Iris pigment epithelial cell (primary cell): ENCODE measurements around the gene EMP2.
"Not testable (repeated sequence)": the region's sequence is repeated elsewhere in the genome, so short reads cannot be mapped to it uniquely, and the experiment has no call there.

ENCODE experiments used
- DNase-seq: peaks from one replicate; pipeline ENCODE4 v3.0.0-alpha.2; 2011; ENCODE audit warnings: low read depth

The EMP2 gene

DNA sequence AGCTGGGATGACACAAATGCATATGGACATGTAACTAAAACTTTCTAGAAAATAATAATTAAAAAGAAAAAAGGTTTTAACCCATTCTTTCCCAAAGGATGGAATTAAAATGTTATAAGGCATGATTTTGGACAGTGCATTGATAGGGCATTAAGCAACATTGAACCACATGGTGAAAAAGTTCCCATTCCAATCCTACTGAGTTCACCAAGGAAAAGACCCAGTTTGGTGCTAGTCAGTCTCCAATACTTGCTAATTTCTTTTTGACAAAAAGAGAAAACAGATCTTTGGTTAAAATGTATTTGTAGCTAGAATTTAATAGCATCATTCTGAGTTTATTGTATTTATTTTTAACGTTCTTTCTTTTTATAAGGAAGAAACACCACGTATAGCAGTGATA is 28.1 kb downstream of the EMP2 start:
- DNase-seq: no peak

GRCh38 chr16:10551881-10552280 is 28.5 kb downstream of the EMP2 start:
- DNase-seq: no peak

GRCh38 chr16:10548404-10548803 is 32.0 kb downstream of the EMP2 start:
- DNase-seq: no peak

DNA sequence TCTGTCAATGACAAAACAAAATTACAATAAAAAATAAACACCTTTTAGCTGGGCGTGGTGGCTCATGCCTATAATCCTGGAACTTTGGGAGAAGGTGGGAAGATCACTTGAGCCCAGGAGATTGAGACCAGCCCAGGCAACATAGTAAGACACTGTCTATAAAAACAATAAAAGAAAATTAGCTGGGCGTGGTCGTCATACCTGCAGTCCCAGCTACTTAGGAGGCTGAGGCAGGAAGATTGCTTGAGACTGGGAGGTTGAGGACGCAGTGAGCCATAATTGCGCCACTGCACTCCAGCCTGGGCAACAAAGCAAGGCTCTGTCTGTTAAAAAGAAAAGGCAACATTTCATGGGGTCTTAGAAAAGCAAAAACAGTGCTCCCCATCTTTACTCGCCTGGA is 32.7 kb downstream of the EMP2 start:
- DNase-seq: no peak

DNA sequence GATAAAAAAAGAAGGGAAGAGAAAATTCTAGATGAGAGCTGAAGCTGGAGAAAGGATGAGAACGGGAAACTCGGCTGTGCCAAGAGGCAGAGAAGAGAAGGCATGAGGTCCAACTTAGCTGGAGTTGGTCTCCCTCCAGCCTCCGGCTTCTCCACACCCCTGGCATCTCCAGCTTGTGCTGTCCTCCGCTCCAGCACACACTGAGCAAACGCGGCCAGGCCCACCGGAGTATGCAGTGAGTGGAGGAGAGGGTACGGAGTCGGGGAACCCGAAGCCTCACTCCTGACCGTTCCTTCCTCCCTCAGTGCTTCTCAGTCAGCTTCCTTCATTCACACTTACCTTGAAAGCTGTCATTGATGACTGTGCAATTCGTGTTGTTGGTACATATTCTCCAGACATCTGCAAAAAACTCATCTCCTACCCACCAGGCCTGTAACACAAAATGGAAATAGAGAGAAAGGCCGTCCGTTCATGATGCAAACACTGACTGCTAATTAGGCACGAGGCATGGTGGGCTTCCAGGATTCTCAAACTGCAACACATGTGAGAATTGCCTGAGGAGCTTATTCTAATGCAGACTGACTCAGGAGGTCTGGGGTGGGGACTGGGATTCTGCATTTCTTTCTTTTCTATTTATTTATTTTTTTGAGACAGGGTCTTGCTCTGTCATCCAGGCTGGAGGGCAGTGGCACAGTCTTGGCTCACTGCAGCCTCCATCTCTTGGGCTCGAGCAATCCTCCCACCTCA is 37.0 kb downstream of the EMP2 start:
- DNase-seq: no peak

DNA sequence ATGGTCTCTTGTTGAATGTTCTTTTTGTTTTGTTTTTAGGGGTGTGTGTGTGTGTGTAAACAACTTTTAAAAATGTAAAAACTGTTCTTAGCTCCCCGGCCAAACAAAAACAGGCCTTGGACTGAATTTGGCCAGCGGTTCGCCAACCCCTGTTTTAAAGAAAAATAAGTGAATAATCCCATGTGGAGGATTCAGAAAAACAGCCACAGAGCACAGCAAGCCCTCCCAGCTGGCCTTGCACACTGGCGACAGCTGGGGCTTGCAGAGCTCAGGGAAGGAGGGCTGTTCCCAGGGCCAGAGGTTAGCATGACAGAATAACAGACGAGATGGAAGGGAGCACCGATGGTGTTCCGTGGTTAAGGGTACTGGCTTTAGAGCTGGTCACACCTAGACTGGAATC is 39.0 kb downstream of the EMP2 start:
- no peak for DNase-seq

- DNase-seq: no peak
These were observed 40.6 kb downstream of the EMP2 start for GRCh38 chr16:10539793-10540192.

GRCh38 chr16:10539236-10539635 is 41.2 kb downstream of the EMP2 start:
- DNase-seq: no peak

- no peak for DNase-seq
These were observed 41.8 kb downstream of the EMP2 start for GRCh38 chr16:10538583-10538982.

- no peak for DNase-seq
These were observed 42.5 kb downstream of the EMP2 start for GRCh38 chr16:10537946-10538345.

DNA sequence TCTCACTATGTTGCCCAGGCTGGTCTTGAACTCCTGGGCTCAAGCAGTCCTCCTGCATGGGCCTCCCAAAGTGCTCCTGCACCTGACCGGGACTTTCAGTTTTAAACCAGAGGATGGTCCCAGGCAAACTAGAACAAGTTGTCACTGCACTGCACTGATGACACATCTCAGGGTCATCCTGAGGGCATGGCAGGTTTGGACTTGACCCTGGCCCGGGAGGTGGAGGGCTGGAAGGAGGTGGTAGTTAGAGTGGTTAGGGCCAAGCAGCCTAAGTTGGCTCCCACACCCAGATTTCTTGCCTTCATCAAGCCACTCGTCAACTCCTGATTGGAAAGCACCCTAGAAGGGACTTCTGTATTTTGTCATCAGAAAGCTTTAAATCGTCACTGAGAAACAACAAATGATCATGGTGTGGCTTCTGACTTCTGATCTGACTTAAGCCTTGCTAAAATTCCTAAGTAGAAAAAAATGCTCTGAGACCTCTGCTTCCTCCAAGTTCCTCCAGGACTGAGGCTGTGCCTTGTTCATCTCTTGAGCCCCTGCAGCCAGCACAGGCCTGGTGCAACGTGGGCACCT is 43.5 kb downstream of the EMP2 start:
- no peak for DNase-seq

DNA sequence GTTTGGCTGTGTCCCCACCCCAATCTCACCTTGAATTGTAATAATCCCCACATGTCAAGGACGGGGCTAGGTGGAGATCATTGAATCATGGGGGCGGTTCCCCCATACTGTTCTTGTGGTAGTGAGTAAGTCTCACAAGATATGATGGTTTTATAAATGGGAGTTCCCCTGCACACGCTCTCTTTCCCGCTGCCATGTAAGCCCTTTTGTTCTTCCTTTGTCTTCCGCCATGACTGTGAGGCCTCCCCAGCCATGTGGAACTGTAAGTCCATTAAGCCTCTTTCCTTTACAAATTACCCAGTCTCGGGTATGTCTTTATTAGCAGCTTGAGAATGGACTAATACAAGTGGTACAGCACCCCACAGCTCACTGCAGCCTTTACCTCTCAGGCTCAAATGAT is 44.1 kb downstream of the EMP2 start:
- not testable (repeated sequence) for DNase-seq

GRCh38 chr16:10535461-10535860 is 44.9 kb downstream of the EMP2 start:
- no peak for DNase-seq

DNA sequence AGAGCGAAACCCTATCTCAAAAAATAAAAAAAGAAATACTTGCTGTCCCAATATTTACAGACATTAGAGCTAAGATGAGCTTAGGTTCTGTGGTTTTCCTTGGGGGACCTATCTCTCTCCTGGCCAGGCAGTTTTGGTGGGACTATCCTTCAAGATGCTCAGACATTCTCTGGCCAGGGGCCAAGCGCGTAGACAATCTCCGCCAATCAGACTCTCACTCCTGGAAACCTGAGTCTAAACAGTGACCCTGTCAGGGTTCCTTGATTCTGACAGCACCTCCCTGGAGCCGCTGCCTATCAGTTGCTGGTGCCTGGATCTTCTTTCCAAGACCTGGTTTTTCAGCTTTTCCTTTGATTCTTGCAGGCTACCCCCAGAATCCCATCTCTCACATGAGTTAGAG is 45.6 kb downstream of the EMP2 start:
- DNase-seq: no peak

DNA sequence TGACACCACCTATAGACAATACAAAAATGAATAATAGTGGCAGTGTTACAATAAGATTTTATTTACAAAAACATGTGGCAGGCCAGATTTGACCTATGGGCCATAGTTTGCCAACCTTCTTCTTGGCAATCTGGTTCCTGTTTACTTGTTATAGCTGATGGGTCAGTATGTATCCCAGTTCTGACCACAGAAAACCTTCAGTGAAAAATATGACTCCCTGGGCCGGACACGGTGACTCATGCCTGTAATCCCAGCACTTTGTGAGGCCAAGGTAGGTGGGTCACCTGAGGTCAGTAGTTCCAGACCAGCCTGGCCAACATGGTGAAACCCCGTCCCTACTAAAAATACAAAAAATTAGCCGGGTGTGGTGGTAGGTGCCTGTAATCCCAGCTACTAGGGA is 46.8 kb downstream of the EMP2 start:
- DNase-seq: peak; percentile 73

DNA sequence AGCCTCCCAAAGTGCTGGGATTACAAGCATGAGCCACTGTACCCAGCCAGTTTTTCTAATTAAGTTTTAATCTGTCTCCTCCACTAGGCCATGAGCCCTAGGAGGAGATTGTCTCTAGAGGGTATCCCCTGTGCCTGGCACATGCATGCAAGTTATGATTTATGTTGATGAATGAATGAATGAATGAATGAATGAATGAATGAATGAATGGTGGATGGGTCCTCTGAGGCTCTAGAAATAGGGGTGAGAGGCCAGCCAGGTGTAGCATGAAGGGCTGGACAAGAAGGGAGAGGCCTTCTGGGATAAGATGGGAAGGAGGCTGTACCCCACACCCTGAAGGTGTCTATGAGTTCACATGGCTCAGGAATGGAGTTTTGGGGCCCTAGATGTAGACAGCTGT is 48.8 kb downstream of the EMP2 start:
- DNase-seq: no peak

DNA sequence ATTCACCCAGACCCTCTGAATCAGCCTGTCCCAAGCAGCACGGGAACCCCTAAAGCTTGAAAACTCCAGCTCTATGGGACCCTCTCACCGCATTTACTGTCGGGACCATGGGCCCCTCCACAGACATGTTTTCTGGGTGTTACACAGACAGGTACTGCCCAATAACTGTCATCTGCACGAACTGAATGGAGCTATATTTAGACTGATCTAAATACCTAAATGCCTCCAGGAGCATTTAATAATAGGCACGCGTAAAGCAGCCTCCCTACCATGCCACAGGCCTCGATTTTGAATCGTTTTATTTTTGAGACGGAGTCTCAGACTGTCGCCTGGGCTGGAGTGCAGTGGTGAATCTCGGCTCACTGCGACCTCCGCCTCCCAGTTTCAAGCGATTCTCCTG is 49.7 kb downstream of the EMP2 start:
- no peak for DNase-seq

GRCh38 chr16:10529895-10530669 is 50.3 kb downstream of the EMP2 start:
- DNase-seq: no peak

- no peak for DNase-seq
These were observed 51.8 kb downstream of the EMP2 start for GRCh38 chr16:10528635-10529034.

- DNase-seq: peak; percentile 9
These were observed 53.4 kb downstream of the EMP2 start for GRCh38 chr16:10526962-10527361.

DNA sequence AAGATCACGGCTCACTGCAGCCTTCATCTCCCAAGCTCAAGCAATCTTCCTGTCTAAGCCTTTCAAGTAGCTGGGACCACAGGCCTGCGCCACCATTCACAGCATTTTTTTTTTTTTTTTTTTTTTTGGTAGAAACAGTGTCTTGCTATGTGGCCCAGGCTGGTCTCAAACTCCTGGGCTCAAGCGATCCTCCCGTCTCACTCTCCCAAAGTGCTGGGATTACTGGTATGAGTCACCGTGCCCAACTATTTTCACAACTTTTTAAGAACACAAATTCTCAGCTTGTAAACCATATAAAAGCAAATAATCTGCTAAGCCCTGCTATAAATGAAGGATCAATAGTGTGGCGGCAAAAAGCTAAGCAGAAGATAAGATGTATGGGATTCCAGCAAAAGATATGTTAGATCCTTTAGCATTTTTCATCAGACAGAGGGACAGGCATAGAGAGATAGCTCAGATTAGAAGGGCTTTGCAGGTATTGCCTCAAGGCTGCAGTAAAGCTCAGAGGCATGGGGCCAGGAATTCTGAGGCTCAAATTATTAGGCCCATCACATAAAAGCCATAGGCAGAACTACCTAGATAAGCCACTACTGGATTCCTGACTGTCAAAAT is 55.1 kb downstream of the EMP2 start:
- DNase-seq: no peak

GRCh38 chr16:10522966-10523365 is 57.4 kb downstream of the EMP2 start:
- DNase-seq: no peak
